HTR-8/SVneo (cell line): ENCODE measurements around the gene ZSCAN25.
"Not testable (repeated sequence)": the region's sequence is repeated elsewhere in the genome, so short reads cannot be mapped to it uniquely, and the experiment has no call there.

Experiments
- DNase-seq: peaks from one replicate; pipeline ENCODE4 v3.0.0; 2011; ENCODE audit warnings: low spot score, mixed read lengths; ENCODE audit not compliant: insufficient read length
- FAIRE-seq: peaks from 2 replicates; lab custom pipeline; 2011; peaks lifted over from hg19 to GRCh38; lab: Jason Lieb, UNC

The ZSCAN25 gene

DNA sequence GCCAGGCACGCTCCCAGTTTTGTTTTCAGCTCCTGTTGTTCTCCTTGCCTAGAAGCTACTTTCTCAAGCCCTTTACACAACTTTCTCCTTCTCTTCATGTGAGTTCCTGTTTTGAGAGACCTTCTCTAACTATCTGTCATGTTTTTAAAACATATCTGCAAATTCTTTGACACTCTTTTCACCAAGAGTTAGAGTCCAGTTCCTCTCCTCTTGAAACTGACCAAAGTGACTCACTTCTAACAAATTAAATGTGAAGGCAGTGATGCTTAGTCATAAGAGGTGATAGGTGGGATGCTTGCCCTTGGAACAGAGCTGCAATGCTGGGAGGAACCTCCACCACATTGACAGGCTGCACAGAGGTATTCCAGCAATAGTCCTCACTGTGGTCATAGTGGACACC lies 25.3 kb downstream of the ZSCAN25 start:
- DNase-seq (no peak), FAIRE-seq (no peak)

DNA sequence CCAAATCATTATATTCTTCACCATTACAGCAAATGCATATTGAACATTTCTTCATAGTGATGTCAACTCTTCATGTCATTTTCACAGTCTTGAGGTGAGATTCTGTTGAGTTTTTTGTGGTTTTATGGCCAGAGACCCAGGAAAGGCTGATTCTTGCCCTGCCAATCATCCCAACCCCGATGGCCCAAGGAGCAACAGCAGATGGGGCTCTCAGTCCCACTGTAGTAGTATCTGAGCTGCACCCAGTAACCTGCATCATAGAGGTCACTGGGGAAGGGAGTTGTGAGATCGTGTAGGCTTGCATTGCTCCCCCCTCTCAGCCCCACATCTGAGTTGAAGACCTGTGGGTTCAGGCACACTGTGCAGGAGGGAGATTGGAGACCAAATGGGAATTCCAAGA lies 26.7 kb downstream of the ZSCAN25 start:
- DNase-seq (no peak), FAIRE-seq (no peak)

DNA sequence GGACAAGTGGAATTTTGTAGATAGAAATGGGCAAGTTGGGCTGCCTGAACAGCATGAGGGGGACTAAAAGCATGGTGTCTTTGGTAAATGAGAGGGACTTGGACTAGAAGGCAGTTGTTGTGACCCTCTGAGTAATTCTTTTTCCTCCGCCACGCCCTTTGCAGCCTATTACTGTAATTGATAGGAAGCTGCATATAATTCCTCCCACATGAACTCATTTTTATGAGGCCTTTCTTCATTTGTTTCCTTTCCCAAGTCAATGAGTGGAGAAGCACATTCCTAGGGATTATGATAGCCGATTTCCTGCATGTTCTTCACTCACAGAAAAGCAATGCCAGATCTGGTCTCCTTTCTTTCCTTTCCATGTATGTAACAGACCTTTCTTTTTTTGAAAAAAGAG lies 27.7 kb downstream of the ZSCAN25 start:
- FAIRE-seq: no peak

DNA sequence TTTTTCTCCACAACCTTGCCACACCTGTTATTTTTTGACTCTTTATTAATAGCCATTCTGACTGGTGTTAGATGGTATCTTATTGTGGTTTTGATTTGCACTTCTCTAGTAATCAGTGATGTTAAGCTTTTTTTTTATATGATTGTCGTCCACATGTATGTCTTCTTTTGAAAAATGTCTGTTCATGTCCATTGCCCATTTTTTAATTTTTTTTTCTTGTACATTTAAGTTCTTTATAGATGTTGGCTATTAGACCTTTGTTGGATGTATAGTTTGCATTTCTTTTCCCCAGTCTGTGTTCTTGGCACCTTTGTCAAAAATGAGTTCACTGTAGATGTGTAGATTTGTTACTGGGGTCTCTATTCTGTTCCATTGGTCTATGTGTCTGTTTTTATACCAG lies 28.8 kb downstream of the ZSCAN25 start:
- no peak for DNase-seq
- no peak for FAIRE-seq

More for the DNA sequence above, 27.7 kb downstream of the ZSCAN25 start:
- no peak for DNase-seq

DNA sequence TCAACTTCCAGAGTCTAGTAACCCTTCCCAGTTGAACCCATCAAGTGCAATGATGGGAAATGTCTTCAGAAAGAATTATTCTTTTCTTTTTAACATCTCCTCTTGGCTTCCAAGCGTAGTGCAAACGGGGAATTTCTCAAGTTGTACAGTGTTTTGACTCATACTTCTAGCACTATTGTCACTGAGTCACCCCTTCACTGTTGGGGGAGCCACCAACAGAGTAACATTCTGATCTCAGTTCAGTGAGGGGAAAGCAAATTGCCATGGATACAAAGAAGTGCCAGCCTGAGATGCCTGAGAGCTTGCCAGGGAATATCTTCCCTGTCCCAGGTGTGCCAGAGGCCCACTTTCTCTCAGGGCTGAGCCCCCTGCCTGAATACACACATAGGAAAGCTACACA lies 32.1 kb downstream of the ZSCAN25 start:
- FAIRE-seq: no peak
- DNase-seq: no peak

DNA sequence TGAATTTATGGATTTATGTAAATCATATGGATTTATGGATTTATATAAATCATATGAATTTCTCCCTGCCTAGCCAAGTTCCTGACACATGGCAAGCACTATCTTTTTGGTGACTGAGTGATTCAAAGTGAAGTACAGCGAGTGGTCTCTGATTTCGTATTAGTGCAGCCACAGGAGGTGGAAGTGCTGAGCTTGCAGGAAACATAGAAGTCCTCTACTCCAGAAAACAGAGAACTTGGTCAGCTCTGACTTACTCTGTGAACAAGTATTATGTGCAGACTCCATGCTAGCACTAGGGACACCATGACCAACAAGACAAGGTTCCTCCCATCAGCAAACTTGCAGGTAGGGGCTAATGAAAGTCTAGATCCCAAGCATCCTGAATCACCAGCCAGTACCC lies 34.5 kb downstream of the ZSCAN25 start:
- DNase-seq (no peak), FAIRE-seq (no peak)

DNA sequence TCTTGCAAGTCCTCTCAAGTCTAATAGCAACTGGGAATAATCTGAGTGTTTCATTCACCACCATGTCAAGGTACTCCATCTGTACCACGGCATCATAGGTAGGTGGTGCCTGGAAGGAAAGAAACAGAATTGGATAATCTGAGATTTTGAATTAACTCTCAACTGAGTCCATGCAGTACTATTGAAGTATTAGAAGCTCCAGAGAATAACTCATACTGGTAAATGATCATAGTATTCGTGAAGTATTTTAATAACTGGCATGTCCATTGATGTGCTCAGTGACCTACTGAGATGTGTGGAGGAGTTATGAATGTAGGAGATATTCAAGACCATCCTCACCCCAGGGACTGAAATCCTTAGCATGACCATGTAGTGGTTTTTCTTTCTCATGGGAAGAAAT lies 35.9 kb downstream of the ZSCAN25 start:
- FAIRE-seq: no peak
- no peak for DNase-seq

DNA sequence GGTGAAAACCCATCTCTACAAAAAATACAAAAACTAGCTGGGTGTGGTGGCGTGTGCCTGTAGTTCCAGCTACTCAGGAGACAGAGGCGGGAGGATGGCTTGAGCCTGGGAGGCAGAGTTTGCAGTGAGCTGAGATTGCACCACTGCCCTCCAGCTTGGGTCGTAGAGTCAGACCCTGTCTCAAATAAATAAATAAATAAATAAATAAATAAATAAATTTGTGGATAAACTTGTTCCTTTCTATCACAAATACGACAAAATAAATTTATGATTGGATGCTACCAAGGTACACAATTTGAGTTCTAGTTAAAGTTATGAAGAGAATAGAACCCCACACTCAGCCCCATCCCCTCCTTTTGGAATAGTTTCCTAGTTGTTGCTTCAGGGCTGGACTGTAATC lies 36.5 kb downstream of the ZSCAN25 start:
- DNase-seq, FAIRE-seq: not testable (repeated sequence)

DNA sequence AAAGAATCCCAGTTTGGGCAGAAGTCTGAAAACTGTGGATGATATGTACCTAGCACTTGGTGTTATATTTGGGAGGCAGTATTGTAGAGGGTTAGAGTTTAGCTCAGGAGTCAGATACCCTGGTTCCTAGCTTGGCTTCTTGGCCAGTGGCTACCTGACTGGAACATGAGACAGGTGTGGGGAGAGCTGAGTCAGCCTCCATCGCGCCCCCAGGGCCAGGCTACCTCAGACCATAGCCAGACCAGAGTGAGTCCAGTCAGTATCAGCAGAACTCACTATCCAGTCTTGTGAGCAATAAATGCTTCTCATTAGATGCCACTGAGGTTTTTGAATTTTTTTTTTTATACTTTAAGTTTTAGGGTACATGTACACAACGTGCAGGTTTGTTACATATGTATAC lies 37.0 kb downstream of the ZSCAN25 start:
- DNase-seq: no peak
- no peak for FAIRE-seq

DNA sequence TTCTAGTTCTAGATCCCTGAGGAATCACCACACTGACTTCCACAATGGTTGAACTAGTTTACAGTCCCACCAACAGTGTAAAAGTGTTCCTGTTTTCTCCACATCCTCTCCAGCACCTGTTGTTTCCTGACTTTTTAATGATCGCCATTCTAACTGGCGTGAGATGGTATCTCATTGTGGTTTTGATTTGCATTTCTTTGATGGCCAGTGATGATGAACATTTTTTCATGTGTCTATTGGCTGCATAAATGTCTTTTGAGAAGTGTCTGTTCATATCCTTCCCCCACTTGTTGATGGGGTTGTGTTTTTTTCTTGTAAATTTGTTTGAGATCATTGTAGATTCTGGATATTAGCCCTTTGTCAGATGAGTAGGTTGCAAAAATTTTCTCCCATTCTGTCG lies 37.9 kb downstream of the ZSCAN25 start:
- not testable (repeated sequence) for DNase-seq, FAIRE-seq

DNA sequence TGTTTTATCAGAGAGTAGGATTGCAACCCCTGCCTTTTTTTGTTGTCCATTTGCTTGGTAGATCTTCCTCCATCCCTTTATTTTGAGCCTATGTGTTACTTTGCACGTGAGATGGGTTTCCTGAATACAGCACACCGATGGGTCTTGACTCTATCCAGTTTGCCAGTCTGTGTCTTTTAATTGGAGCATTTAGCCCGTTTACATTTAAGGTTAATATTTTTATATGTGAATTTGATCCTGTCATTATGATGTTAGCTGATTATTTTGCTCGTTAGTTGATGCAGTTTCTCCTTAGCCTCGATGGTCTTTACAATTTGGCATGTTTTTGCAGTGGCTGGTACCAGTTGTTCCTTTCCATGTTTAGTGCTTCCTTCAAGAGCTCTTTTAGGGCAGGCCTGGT lies 41.1 kb downstream of the ZSCAN25 start:
- not testable (repeated sequence) for FAIRE-seq, DNase-seq

DNA sequence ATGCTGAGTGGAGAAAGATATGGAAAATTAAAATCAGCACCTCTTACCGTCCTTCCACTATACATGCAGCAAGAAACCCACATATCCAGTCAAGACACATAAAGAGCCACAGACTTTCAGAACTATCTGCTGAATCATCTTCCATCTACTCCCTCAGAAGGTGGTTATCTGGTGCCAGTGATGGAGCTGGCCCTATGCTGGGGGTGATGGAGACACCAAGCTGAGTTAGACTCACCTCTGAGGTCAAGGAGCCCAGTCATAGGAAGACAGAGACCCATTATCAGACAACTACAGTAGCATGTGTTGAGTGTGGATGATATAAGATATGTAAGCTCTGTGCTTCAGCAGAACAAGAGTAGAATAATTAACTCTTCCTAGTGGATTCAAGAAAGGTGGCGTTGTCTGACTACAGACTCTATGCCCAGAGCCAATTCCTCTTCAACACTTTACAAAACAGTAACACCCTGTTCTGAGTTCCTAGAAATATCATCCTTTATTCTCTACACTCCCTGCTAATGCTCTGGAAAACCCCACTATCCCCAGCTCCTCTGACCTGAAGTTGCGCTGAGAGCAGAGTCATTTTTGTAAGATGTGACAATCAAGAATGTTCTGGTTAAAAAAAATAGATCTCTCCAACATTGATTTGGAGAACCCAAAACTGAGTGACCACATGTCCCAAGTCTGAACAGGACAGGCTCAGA lies 48.7 kb downstream of the ZSCAN25 start:
- no peak for DNase-seq
- no peak for FAIRE-seq

DNA sequence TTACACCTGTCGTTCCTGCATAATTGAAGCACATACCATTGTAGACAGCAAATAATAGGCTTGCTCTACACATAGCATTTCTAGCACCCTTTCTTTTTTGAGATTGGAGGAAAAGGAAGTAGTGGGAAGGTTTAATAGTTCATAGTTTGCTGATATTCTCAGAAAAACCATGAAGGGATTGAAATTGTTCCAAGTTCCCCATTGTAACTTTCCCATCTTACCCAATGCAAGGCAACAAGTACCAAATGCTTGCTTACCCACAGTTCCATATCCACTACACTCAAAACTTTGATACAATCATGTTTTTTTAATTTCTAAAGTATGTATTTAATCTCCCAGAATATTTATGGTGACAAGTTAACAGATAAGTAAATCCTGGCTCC lies 49.3 kb downstream of the ZSCAN25 start:
- FAIRE-seq (no peak), DNase-seq (no peak)

DNA sequence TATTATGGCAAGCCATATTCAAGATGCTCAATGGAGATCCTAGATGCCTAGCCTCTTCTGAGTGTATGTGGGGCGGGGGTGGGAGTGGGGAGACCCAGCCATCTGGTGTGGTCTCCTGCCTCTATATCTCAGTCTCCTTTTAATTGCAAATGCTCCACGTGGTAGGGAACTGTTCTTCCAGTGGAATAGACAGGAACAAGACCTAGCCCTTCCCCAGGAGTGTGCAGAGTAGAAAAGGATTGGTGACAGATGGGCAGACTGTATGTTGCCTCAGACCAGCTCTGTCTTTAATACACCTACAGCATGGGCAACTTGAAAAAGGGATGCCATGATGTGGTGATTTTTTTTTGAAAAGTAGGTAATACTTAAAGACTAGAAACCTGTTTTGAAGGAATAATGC lies 50.4 kb downstream of the ZSCAN25 start:
- FAIRE-seq: no peak
- no peak for DNase-seq

DNA sequence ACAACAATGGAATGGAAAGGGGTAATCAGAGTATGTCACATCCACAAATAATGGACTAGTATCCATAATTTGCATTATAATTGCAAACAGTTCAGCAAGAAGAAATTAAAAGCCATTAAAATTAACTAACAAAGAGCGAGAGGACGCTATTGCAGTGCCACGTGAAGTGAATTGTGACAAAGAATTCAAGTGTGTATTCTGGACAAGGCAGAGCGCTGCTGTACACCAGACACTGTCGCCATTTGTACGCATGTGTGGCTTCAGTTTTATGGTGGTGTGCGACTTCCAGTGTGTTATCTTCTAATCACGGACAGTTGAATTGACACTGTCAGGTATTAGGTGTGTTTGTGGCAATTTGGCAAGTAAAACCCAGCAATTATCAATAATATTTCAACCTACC lies 51.8 kb downstream of the ZSCAN25 start:
- DNase-seq (no peak), FAIRE-seq (no peak)

DNA sequence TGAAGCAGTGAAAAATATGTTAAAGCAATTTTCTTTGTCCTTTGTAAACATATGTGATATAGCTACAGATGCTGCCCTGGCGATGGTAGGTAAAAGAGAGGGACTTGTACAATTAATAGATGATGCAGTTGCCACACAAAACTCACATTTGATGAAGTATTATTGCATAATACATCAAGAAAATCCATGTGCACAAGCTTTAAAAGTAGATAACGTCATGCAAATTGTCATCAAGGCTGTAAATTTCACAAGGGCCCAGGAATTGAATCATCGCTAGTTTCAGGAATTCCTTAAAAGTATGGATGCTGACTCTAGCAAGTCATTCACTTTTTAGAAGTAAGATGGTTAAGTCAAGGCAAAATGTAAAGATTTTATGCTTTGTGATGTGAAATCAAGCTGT lies 53.0 kb downstream of the ZSCAN25 start:
- FAIRE-seq: no peak
- DNase-seq: no peak

DNA sequence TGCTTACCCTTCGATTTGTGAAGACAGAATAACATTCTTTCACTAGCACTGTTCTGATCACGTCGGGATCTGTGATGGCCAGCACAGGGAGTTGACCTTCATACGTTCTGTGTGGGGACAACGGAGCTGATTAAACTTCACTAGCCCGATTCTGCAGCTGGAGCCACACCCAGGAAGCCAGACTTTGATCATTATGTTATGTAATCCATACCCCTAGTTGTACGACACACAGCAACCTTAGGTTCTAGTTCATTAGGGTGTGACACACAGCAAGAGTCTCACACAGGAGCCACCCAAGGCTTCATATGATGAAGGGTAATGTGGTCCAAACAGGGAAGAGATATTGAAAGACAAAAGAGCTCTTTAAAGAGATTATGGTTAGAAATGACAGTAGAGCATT lies 55.8 kb downstream of the ZSCAN25 start:
- FAIRE-seq (no peak), DNase-seq (no peak)

DNA sequence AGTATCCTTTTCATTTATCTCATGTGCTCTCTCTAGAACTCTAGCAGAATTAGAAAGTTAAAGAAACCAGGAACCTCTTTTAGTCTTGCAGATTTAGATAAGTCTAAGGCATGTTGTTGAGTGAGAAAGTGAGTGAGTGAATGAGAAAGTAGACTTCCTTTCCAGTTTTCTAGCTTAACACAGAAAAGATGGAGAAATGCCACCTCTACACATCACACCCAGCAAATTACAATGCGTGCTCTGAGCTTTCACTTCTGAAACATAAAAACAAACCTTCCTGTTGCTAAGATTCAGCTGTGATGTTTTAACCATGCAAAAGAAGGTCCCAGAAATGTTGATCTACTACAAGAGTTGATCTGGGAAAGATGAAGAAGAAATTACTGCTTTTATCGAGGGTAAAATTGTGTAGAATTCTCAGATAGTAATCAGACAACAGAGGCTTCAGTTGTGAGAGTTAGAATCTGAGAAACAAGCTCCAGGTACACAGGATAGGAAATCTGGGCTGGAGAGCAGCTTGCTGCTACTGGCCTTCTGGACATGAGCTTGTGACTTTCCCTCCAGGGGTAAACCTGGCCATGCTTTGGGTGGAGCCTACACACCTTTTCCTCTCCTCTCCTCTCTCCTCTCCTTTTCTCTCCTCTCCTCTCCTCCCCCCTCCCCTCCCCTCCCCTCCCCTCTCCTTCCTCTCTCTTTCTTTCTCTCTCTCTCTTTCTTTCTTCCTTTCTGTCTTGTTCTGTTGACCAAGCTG lies 58.4 kb downstream of the ZSCAN25 start:
- FAIRE-seq: no peak
- DNase-seq: no peak

DNA sequence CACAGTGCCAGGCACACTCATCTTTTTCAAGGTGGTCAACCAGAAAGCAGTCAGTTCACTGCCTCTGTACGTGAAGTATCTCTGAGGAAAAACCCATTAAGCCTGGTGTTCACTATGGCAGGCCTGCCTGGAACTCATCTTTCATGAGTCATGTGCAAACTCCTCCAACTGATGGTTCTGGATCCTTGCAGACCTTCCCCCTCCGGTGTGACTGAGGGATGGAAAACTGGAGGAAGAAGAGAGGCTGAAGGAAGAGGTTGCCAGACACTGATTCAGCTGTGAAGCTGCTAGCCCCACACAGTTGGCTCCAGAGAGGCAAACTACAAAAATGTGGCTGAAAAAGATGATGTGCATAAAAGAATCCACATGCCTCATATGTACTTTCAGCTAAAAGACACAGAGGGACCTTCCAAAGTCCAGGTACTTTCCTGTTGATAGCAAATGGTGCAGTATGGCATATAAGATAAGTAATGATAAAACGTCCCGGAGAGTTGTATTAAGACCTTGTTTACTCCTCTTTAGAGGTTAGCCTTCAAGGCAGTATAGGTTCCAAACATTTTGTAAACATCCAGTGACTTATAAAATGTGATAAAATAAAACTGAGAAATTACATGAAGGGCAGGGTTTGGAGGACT lies 60.4 kb downstream of the ZSCAN25 start:
- no peak for FAIRE-seq
- no peak for DNase-seq

DNA sequence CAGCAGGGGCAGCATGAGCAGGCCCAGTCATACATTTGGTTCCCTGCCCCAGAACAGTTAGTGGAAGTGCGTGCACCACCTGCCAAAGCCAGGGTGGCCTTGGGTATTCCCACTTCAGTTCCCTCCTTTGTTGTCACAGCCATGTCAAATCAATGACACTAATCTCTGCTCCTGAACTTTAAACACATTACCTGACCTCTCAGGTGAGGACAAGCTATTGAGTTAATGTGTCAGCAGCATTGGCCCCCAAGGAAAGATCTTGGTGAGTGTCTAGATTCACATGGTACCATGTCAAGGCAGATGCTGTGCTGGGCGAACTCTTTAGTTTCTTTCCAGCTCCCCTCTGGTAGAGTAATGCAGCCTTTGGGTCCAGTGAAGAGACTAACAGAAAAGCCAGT lies 60.9 kb downstream of the ZSCAN25 start:
- DNase-seq: no peak
- no peak for FAIRE-seq

DNA sequence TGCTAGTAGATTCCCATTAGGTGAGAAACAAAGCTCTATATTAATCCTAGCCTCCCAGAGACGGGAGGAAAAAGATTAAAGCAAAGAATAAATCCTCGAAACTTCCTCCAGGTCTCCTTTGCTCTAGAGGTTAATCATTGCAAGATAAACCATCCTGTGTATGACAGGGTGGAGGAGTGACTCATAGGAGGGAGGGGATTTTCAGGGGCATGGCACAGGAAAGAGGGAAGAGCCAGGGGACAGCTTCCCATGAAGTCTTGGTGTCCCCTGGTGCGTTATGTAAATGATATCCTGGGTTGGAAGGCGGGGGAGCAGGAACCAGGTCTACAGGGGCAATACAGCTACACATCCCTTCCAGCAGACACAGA lies 62.3 kb downstream of the ZSCAN25 start:
- peak; percentile 17 for DNase-seq
- no peak for FAIRE-seq
